GM18870 (cell line): ENCODE results near the gene SLC44A4.
"Not testable (repeated sequence)": the region's sequence is repeated elsewhere in the genome, so short reads cannot be mapped to it uniquely, and the experiment has no call there.

Experiments used
- ATAC-seq: cut with Tn5 transposase; IDR thresholded peaks from one replicate; pipeline ENCODE4 v1.9.1; 2021; ENCODE audit warnings: moderate library complexity; ENCODE audit not compliant: unreplicated experiment

Gene SLC44A4

DNA sequence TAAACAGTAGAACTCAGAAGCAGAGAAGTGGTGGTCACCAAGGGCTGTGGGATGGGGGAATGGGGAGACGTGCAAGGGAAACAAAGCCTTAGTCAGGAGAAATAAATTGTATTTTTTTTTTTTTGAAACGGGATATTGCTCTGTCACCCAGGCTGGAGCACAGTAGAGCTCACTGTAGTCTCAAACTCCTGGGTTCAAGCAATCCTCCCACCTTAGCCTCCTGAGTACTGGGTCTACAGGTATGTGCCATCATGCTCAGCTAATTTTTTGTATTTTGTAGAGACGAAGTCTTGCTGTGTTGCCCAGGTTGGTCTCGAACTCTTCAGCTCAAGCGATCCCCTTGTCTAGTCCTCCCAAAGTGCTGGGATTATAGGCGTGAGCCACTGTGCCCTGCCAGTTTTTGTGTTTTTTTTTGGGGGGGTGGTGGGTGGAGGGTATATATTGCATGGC, 47.9 kb downstream of the SLC44A4 start:
- no peak for ATAC-seq

DNA sequence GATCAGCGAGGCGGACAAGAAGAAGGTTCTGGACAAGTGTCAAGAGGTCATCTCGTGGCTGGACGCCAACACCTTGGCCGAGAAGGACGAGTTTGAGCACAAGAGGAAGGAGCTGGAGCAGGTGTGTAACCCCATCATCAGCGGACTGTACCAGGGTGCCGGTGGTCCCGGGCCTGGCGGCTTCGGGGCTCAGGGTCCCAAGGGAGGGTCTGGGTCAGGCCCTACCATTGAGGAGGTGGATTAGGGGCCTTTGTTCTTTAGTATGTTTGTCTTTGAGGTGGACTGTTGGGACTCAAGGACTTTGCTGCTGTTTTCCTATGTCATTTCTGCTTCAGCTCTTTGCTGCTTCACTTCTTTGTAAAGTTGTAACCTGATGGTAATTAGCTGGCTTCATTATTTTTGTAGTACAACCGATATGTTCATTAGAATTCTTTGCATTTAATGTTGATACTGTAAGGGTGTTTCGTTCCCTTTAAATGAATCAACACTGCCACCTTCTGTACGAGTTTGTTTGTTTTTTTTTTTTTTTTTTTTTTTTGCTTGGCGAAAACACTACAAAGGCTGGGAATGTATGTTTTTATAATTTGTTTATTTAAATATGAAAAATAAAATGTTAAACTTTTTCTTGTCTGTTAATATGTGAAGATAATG, 49.0 kb downstream of the SLC44A4 start:
- ATAC-seq = no peak

DNA sequence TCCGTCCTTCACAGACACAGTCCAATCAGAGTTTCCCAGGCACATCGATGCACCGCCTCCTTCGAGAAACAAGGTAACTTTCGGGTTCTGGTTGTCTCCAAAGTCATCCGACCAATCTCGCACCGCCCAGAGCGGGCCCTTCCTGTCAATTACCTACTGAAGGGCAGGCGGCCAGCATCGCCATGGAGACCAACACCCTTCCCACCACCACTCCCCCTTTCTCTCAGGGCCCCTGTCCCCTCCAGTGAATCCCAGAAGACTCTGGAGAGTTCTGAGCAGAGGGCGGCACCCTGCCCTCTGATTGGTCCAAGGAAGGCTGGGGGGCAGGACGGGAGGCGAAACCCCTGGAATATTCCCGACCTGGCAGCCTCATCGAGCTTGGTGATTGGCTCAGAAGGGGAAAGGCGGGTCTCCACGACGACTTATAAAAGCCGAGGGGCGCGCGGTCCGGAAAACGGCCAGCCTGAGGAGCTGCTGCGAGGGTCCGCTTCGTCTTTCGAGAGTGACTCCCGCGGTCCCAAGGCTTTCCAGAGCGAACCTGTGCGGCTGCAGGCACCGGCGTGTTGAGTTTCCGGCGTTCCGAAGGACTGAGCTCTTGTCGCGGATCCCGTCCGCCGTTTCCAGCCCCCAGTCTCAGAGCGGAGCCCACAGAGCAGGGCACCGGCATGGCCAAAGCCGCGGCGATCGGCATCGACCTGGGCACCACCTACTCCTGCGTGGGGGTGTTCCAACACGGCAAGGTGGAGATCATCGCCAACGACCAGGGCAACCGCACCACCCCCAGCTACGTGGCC, 51.3 kb downstream of the SLC44A4 start, which contains the start of gene HSPA1B:
HSPA1B (plus strand) TSS at position 453 of the 794 bp plus-strand sequence; CDS start at position 666, 213 bp downstream.
- ATAC-seq = peak; percentile 59

DNA sequence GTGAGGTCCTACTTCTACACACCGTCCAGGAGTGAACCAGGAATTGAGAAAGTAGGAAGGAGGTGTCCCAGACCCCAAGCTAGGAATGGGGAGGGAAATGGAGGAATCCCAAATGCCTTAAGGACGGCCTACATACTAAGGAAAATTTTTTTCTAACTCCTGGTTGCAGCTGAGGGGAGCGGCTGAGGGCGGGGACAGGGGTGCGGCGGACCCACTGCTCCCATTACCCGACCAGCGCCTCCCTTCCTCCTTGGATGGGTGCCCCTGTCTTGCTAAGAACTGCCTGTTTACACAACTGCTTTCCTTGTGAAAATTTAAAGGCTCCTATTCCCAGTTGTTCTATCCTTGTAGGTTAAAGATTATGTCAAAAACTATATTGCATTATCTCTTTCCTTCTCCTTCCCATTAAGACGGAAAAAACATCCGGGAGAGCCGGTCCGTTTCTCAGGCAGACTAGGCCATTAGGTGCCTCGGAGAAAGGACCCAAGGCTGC, 52.0 kb downstream of the SLC44A4 start:
- no peak for ATAC-seq

DNA sequence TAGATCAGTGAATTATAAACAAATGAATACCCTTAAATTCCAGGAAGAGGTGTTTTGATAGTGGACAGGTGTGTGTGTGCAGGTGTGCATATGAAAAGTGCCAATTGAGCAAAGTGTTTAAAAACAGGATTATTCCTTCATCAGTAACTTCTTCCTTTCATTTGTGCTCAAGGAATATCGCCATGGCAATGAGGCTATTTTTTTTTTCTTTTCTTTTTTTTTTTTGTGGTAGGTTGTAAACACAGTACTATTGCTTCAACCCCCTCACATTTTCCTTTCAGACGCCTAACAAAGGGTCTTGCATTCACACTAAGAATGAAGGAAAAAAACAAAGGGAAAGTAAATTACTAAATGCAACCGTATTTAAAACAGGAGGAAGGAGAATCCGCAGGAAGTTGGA, 53.2 kb downstream of the SLC44A4 start:
- no peak for ATAC-seq

DNA sequence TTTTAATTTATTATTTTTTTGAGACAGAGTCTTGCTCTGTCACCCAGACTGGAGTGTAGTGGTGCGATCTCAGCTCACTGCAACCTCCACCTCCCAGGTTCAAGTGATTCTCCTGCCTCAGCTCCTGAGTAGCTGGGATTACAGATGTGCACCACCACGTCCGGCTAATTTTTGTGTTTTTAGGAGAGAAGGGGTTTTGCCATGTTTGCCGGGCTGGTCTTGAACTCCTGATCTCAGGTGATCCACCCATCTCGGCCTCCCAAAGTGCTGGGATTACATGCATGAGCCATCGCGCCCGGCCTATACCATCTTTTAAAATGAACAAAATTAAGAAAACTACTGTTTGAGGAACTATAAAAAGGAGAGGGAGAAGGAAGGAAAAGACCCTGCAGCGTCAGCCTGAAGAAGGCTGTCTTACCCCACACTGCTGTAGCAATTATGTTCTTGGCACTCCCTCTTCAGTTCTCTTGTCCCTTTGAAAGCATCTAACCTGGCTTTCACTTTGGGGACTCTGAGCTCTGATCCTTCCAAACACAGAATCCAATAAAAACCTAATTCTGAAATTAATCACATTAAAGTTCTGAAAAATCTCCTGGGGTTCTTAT, 55.1 kb downstream of the SLC44A4 start:
- not testable (repeated sequence) for ATAC-seq

DNA sequence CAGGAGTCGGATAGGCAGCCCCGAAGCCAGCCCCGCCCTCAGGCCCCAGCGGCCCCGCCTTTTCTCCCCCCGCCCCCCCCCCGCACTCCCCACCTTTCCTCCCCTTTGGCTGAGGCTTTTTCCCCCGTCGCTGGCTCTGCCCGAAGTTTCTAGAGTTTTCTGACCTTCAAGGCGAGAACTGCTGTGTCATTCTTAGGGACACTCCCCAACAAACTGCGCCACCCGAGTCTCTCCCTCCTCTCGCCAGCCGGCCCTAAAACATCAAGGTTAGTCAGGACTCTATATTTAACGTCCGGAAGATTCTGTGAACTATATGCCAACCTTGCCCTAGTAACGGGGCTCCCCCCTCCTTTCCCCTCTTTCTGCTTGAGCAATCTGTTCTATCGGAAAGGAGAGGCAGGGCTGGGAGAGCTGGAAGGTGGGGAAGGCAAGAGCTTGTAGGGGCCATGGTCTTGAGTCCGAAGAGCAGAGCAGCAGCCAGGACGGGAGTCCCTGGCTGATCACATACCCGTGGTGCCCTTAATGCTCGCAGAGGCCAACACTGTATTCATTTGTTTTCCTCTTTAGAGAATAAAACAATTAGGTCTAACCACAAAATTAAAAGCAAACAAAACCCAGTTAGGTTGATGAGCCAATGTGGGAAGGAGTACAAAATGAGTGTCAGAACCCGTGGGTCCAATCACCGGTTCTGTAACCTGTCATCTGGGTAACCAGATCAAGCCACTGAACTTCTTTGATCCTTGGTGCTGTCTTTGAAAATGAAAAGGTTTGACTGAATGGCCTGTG, 56.6 kb downstream of the SLC44A4 start:
- peak; percentile 20 for ATAC-seq

DNA sequence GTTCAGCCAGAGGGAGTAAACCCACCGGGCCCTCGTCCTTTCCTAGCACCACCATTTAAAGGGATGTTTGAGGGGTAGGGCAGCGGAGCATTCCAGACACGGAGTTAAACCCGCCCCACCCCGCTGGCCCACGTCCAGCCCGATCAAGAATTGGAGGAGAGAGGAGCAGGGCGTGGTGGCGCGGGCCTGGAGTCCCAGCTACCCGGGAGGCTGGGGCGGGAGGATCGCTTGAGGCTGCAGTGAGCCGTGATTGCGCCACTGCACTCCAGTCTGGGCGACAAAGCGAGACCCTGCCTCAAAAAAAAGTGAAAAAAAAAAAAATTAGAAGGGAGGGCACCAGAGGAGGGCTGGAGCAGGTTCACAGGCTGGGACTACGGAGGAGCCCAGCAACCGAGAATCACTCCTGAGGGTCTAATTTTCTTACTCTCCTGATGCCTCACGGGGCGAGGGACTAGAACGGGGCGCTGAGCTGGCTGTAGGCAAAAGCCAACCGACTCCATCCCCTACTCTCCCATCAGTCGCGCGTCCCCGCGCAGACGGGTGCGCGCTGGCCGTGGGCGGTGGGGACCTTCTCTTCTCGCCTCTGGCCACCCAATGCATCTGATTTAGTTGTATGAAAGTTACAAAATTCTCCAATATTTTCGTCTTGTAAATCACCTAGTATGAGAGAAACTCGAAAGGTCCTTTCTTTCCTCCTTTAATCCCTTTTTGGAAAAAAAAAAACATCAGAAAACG, 57.3 kb downstream of the SLC44A4 start:
- peak; percentile 38 for ATAC-seq

DNA sequence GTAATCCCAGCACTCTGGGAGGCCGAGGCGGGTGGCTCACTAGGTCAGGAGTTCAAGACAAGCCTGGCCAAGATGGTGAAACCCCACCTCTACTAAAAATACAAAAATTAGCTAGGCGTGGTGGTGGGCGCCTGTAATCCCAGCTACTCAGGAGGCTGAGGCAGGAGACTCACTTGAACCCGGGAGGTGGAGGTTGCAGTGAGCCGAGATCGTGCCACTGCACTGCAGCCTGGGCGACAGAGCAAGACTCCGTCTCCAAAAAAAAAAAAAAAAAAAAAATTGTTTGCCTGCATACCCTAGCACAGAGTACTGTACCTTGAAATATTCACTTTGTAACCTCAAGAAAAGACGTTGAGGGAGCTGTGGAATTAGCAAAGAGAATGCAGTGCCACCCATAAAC, 58.4 kb downstream of the SLC44A4 start:
- ATAC-seq = not testable (repeated sequence)

DNA sequence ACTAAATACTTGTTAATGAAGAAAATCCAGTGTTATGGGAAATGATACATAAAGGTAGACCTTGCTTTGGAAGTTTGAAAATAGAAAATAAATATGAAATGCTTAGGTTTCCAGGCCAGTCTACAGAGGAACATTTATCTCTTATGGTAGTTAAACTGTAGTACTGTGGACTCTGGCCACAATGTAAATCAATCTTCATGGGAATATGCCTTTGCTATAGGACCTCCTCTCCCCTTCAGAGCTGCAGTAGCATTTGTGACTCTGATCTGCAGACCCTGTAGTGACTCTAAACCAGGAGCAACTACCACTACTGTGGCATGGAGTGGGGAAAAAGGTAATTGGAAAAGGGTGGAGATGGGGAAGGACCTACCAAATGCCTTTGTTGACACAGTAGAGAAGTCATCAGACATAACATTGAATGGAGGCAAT, 58.9 kb downstream of the SLC44A4 start:
- no peak for ATAC-seq

DNA sequence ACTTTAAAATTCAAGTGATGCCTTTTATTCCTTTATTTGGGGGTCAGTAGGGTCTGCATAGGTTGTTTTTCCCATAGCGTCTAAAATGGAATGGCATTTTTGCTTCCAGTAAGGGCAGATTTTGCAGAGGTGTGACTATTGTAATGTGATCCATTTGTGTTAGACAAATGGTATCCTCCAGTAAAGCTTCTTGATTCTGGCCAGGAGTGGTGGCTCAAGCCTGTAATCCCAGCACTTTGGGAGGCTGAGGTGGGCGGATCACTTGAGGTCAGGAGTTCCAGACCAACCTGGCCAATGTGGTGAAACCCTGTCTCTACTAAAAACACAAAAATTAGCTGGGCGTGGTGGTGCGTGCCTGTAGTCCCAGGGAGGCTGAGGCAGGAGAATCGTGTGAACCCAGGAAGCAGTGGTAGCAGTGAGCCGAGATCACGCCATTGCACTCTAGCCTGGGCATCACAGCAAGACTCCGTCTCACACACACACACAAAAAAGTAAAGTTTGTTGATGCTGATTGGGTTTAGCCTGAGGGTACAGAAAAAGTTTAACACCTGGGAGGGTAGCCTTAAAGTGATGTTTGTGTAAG, 60.8 kb downstream of the SLC44A4 start:
- not testable (repeated sequence) for ATAC-seq

DNA sequence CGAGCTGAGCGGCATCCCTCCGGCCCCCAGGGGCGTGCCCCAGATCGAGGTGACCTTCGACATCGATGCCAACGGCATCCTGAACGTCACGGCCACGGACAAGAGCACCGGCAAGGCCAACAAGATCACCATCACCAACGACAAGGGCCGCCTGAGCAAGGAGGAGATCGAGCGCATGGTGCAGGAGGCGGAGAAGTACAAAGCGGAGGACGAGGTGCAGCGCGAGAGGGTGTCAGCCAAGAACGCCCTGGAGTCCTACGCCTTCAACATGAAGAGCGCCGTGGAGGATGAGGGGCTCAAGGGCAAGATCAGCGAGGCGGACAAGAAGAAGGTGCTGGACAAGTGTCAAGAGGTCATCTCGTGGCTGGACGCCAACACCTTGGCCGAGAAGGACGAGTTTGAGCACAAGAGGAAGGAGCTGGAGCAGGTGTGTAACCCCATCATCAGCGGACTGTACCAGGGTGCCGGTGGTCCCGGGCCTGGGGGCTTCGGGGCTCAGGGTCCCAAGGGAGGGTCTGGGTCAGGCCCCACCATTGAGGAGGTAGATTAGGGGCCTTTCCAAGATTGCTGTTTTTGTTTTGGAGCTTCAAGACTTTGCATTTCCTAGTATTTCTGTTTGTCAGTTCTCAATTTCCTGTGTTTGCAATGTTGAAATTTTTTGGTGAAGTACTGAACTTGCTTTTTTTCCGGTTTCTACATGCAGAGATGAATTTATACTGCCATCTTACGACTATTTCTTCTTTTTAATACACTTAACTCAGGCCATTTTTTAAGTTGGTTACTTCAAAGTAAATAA, 61.5 kb downstream of the SLC44A4 start:
- not testable (repeated sequence) for ATAC-seq

DNA sequence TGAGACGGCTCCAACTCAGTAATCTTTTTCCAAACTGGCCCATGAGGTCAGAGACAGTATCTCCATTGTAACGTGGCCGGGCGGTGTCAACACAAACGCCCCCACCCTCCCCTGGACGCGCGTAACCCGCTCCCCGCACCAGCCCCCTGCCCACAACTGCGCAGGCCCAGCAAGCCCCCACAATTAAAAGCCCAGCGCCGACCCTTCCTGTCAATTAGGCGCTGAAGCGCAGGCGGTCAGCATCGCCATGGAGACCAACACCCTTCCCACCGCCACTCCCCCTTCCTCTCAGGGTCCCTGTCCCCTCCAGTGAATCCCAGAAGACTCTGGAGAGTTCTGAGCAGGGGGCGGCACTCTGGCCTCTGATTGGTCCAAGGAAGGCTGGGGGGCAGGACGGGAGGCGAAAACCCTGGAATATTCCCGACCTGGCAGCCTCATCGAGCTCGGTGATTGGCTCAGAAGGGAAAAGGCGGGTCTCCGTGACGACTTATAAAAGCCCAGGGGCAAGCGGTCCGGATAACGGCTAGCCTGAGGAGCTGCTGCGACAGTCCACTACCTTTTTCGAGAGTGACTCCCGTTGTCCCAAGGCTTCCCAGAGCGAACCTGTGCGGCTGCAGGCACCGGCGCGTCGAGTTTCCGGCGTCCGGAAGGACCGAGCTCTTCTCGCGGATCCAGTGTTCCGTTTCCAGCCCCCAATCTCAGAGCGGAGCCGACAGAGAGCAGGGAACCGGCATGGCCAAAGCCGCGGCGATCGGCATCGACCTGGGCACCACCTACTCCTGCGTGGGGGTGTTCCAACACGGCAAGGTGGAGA, 63.6 kb downstream of the SLC44A4 start, which contains the start of the genes HSPA1A and HSPA1L:
HSPA1A (plus strand) TSS at position 519 of the 814 bp plus-strand sequence; CDS start at position 733, 214 bp downstream.
HSPA1L (minus strand) TSS at position 259 of the 814 bp plus-strand sequence. CDS start 3,311 bp downstream, outside the sequence.
- ATAC-seq = no peak

DNA sequence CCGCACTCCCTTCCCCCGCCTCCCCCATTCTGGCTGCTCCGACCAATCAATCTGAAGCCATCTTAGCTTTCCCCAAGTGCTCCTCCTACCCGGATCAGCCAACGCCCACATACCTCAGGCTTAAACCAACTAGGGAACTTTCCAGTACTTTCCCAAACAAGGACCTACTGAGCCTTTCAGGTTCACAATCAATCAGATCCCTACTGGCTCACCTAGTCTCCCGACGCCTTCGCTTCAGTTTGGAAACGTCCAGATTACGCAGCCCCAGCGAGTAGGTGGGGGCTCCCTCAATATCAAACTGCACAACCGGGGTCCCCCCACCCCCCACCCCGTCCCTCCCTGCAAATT, 64.1 kb downstream of the SLC44A4 start:
- ATAC-seq = no peak

DNA sequence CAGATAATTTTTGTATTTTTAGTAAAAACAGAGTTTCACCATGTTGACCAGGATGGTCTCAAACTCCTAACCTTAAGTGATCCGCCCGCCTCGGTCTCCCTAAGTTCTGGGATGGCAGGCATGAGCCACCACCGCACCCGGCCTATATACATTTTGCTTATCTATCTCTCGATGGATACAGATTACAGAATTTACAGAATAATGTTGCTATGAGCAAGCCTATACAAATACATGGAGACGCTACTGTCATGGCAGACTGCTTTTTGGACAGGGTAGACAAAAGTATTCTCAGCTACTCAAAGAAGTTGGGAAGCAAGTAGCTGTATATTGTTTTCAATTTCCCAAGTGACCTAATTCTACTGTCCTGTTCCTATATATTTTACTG, 65.3 kb downstream of the SLC44A4 start:
- no peak for ATAC-seq
